HEK293 (cell line): ENCODE measurements around the gene SLC40A1.

ENCODE experiments used
- CTCF ChIA-PET: fragments of 350-600 bp; formaldehyde crosslinking; extraction: SDS; loops from one replicate; lab custom pipeline; 2021; ENCODE audit warnings: antibody characterized with exemption; lab: Yijun Ruan, JAX
- POLR2A ChIA-PET: fragments of 300-600 bp; formaldehyde crosslinking; extraction: SDS; loops from one replicate; lab custom pipeline; 2020; ENCODE audit warnings: antibody characterized with exemption, inconsistent platforms; lab: Yijun Ruan, JAX
- H3K27ac ChIP-seq: fragments of 200-500 bp; sonication (Bioruptor generic); 2 replicates; pipeline ENCODE4 v1.5.1; 2014; ENCODE audit warnings: low read depth, low read length, control low read depth, inconsistent platforms; ENCODE audit errors: extremely low read depth
- H3K36me3 ChIP-seq, 2 experiments: fragments of 200-500 bp in 1 of 2; sonication (Bioruptor generic) in 1 of 2; 1 replicate in 1 of 2; 2 replicates in 1 of 2; pipeline ENCODE4 v1.5.1; 2014 to 2017; ENCODE audit warnings: inconsistent platforms in 2 of 2, low read length in 2 of 2; ENCODE audit not compliant: control insufficient read depth in 2 of 2, insufficient read depth in 1 of 2
- H3K4me1 ChIP-seq: fragments of 200-500 bp; sonication (Bioruptor generic); 2 replicates; pipeline ENCODE4 v1.5.1; 2014; ENCODE audit warnings: mild to moderate bottlenecking, low read length, inconsistent platforms; ENCODE audit not compliant: control insufficient read depth, insufficient read depth
- H3K4me3 ChIP-seq: 2 replicates; pipeline ENCODE4 v1.5.1; 2011; ENCODE audit warnings: low read depth, mild to moderate bottlenecking, control low read depth, low read length, moderate library complexity
- H3K9me3 ChIP-seq: fragments of 200-500 bp; sonication (Bioruptor generic); 2 replicates; pipeline ENCODE4 v1.5.1; 2014; ENCODE audit warnings: low read depth, low read length, inconsistent platforms; ENCODE audit not compliant: control insufficient read depth, insufficient read depth
- AEBP2 ChIP-seq: fragments of 450-650 bp; formaldehyde crosslinking; IDR thresholded peaks from 2 replicates; pipeline ENCODE4 v1.5.1; 2016; ENCODE audit warnings: missing biosample characterization, missing genetic modification characterization, borderline replicate concordance
- EGR2 ChIP-seq: fragments of 450-650 bp; formaldehyde crosslinking; IDR thresholded peaks from 2 replicates; pipeline ENCODE4 v1.5.1; 2016; ENCODE audit warnings: low read depth, missing biosample characterization, missing genetic modification characterization
- GLIS2 ChIP-seq: fragments of 450-650 bp; formaldehyde crosslinking; IDR thresholded peaks from 2 replicates; pipeline ENCODE4 v1.5.1; 2016; ENCODE audit warnings: missing biosample characterization, missing genetic modification characterization
- IKZF3 ChIP-seq: fragments of 450-650 bp; IDR thresholded peaks from 2 replicates; pipeline ENCODE4 v1.5.0; 2018; ENCODE audit warnings: missing biosample characterization, mild to moderate bottlenecking, missing genetic modification characterization, moderate library complexity
- PRDM4 ChIP-seq: fragments of 450-650 bp; formaldehyde crosslinking; IDR thresholded peaks from 2 replicates; pipeline ENCODE4 v1.5.1; 2017; ENCODE audit warnings: missing biosample characterization, missing genetic modification characterization
- WT1 ChIP-seq: fragments of 450-650 bp; formaldehyde crosslinking; IDR thresholded peaks from 2 replicates; pipeline ENCODE4 v1.5.1; 2016; ENCODE audit warnings: missing biosample characterization, missing genetic modification characterization
- ZBTB8A ChIP-seq: fragments of 450-650 bp; formaldehyde crosslinking; IDR thresholded peaks from 2 replicates; pipeline ENCODE4 v1.5.1; 2016; ENCODE audit warnings: missing biosample characterization, missing genetic modification characterization
- ZFP3 ChIP-seq: fragments of 450-650 bp; formaldehyde crosslinking; IDR thresholded peaks from 2 replicates; pipeline ENCODE4 v1.5.1; 2016; ENCODE audit warnings: low read depth, missing biosample characterization, missing genetic modification characterization
- ZIC2 ChIP-seq: fragments of 450-650 bp; formaldehyde crosslinking; IDR thresholded peaks from 2 replicates; pipeline ENCODE4 v1.5.1; 2016; ENCODE audit warnings: missing biosample characterization, missing genetic modification characterization
- ZNF121 ChIP-seq: fragments of 450-650 bp; formaldehyde crosslinking; IDR thresholded peaks from 2 replicates; pipeline ENCODE4 v1.5.1; 2016; ENCODE audit warnings: missing biosample characterization, missing genetic modification characterization
- ZNF19 ChIP-seq: fragments of 450-650 bp; formaldehyde crosslinking; IDR thresholded peaks from 2 replicates; pipeline ENCODE4; 2016; ENCODE audit warnings: missing biosample characterization, missing genetic modification characterization, low read depth
- ZNF341 ChIP-seq: fragments of 450-650 bp; formaldehyde crosslinking; IDR thresholded peaks from 2 replicates; pipeline ENCODE4; 2016; ENCODE audit warnings: low read depth, missing biosample characterization, missing genetic modification characterization
- ZNF394 ChIP-seq: fragments of 450-650 bp; formaldehyde crosslinking; IDR thresholded peaks from 2 replicates; pipeline ENCODE4 v1.5.1; 2016; ENCODE audit warnings: missing biosample characterization, missing genetic modification characterization, mild to moderate bottlenecking, moderate library complexity, borderline replicate concordance
- ZNF433 ChIP-seq: fragments of 450-650 bp; formaldehyde crosslinking; IDR thresholded peaks from 2 replicates; pipeline ENCODE4 v1.5.1; 2016; ENCODE audit warnings: missing biosample characterization, missing genetic modification characterization, low read depth
- ZNF501 ChIP-seq: fragments of 450-650 bp; formaldehyde crosslinking; IDR thresholded peaks from 2 replicates; pipeline ENCODE4 v1.5.1; 2016; ENCODE audit warnings: missing biosample characterization, missing genetic modification characterization
- ZNF529 ChIP-seq: fragments of 450-650 bp; formaldehyde crosslinking; IDR thresholded peaks from 2 replicates; pipeline ENCODE4 v1.5.1; 2017; ENCODE audit warnings: missing genetic modification characterization, missing biosample characterization; ENCODE audit not compliant: insufficient replicate concordance
- ZNF549 ChIP-seq: fragments of 450-650 bp; IDR thresholded peaks from 2 replicates; pipeline ENCODE4 v1.5.1; 2018; ENCODE audit warnings: missing biosample characterization, missing genetic modification characterization, mild to moderate bottlenecking, inconsistent platforms, moderate library complexity
- ZNF623 ChIP-seq: fragments of 450-650 bp; formaldehyde crosslinking; IDR thresholded peaks from 2 replicates; pipeline ENCODE4 v1.5.1; 2016; ENCODE audit warnings: missing biosample characterization, missing genetic modification characterization
- ZNF645 ChIP-seq: fragments of 450-650 bp; formaldehyde crosslinking; IDR thresholded peaks from 2 replicates; pipeline ENCODE4; 2016; ENCODE audit warnings: missing biosample characterization, missing genetic modification characterization
- ZSCAN18 ChIP-seq: fragments of 450-650 bp; formaldehyde crosslinking; IDR thresholded peaks from 2 replicates; pipeline ENCODE4 v1.5.1; 2016; ENCODE audit warnings: missing biosample characterization, missing genetic modification characterization

SLC40A1 gene

GRCh38 chr2:189582140-189582808, 1.7 kb upstream of the SLC40A1 start (continued):
- TF ChIP-seq AEBP2 (tag by site-specific recombination) (no peak), GLIS2 (tag by site-specific recombination) (no peak), ZNF529 (tag by site-specific recombination) (no peak), ZNF341 (tag by site-specific recombination) (no peak)

- Histone ChIP-seq H3K27ac (peak overlapping the region; percentile 60; the same call in 1 of the 2 replicates), H3K4me1 (no peaks in the 10 kb centered on the region), H3K36me3 (peaks cover 0 to 10% of the 10 kb centered on the region in 2 experiments; a peak in 1 of 3 replicates), H3K4me3 (peak overlapping the region; percentile 57), H3K9me3 (no peaks in the 10 kb centered on the region)
- CTCF ChIA-PET, result no interaction called here
- POLR2A ChIA-PET, result interaction anchor here (1.0 to 1.6 kb wide), 7 partner anchors 11 to 141 kb away, joined by 3 to 8 read pairs (median 4); partner anchors contain the start of gene WDR75
- no peak for TF ChIP-seq ZNF549 (tag by site-specific recombination)
- TF ChIP-seq ZIC2 (tag by site-specific recombination), result peak; percentile 18; the same call in 1 of the 2 replicates
These were observed 961 bp upstream of the SLC40A1 start for GRCh38 chr2:189581354-189582139.

- Histone ChIP-seq H3K36me3 (peaks cover 0 to 15% of the 10 kb centered on the region in 2 experiments; a peak in 1 of 3 replicates), H3K27ac (peak overlapping the region; percentile 60; the same call in 1 of the 2 replicates), H3K9me3 (no peaks in the 10 kb centered on the region), H3K4me1 (no peaks in the 10 kb centered on the region), H3K4me3 (peak overlapping the region; percentile 57)
- no peak for TF ChIP-seq IKZF3 (tag by site-specific recombination)
- no peak for TF ChIP-seq PRDM4 (tag by site-specific recombination)
- no peak for TF ChIP-seq ZFP3 (tag by site-specific recombination)
- TF ChIP-seq ZBTB8A (tag by site-specific recombination), result no peak
- TF ChIP-seq EGR2 (tag by site-specific recombination), result no peak
- no peak for TF ChIP-seq ZNF623 (tag by site-specific recombination)
- TF ChIP-seq WT1, result no peak
- TF ChIP-seq ZNF501, result no peak
- TF ChIP-seq ZSCAN18, result no peak
- no peak for TF ChIP-seq ZNF645 (tag by site-specific recombination)
- no peak for TF ChIP-seq ZNF433
- no peak for TF ChIP-seq ZNF394 (tag by site-specific recombination)
- TF ChIP-seq ZNF19 (tag by site-specific recombination), result no peak
- no peak for TF ChIP-seq ZNF121
- POLR2A ChIA-PET, result interaction anchor here (0.6 to 1.6 kb wide), 17 partner anchors 9 to 140 kb away, joined by 3 to 8 read pairs (median 4); partner anchors contain the start of gene WDR75
- CTCF ChIA-PET, result interaction anchor here (0.7 to 1.9 kb wide), 3 partner anchors 12 to 81 kb away, joined by 3 to 6 read pairs (median 6); partner anchors contain the start of gene ASNSD1
These were observed 340 bp downstream of the SLC40A1 start for GRCh38 chr2:189580241-189580651.
